Stimulated activated CD8-positive, alpha-beta memory T cell treated with anti-CD3 and anti-CD28 coated beads, Interleukin-2, amount 100 ng/mL, for 48 hours (primary cell): ENCODE measurements around the gene YAP1.

Experiments used
- DNase-seq, 2 donors: peaks; one replicate each; pipeline ENCODE4 v3.0.0-alpha.2; 2020; ENCODE audit warnings: low read depth in 2 of 2

Gene YAP1

GRCh38 chr11:102279641-102280170 is 169.5 kb downstream of the YAP1 start:
- no peak for DNase-seq

GRCh38 chr11:102280245-102280833 is 170.1 kb downstream of the YAP1 start:
- DNase-seq = no peak
